ENCODE results near the gene SLC43A1. TPM values are rescaled to one million over a fixed set of nuclear protein-coding genes. Genes with fewer than 3 reads are reported as not detected.

The SLC43A1 gene
- total RNA-seq, 6 donors from 2014 or later: 7.1 to 72.3 (median 13.9) TPM

- Histone ChIP-seq H3K9me3 (no peaks in the 10 kb centered on the region), H3K4me3 (peak overlapping the region; percentile 13 to 56 (median 50)), H3K27me3 (peaks cover 0 to 38% (median 15%) of the 10 kb centered on the region in 4 donors), H3K27ac (peak overlapping the region in 1 of 4 donors; percentile 31), H3K36me3 (no peaks in the 10 kb centered on the region), H3K4me1 (peaks cover 39 to 44% (median 40%) of the 10 kb centered on the region in 4 donors)
- TF ChIP-seq POLR2A (IDR thresholded peaks at IDR 0.05) (no peak), CTCF (IDR thresholded peaks at IDR 0.05) (peak; percentile 54 to 88 (median 70))
- DNase-seq: peak; percentile 47 to 84
- peak in 1 of 2 donors; percentile 73 for ATAC-seq (ENCODE audit: low FRiP score in 2 of 2)
- WGBS, 2 donors: 1 to 2% methylated on average over 27 to 36 of the region's 44 CpGs
Observed at GRCh38 chr11:57458410-57459163, 56.9 kb downstream of the SLC43A1 start.

- Histone ChIP-seq H3K27ac (peak overlapping the region in 1 of 4 donors; percentile 31), H3K4me3 (peak overlapping the region; percentile 13 to 56 (median 50)), H3K27me3 (peaks cover 0 to 38% (median 15%) of the 10 kb centered on the region in 4 donors), H3K4me1 (peaks cover 39 to 45% (median 42%) of the 10 kb centered on the region in 4 donors), H3K36me3 (no peaks in the 10 kb centered on the region), H3K9me3 (no peaks in the 10 kb centered on the region)
- WGBS, 2 donors: 4% methylated on average over 14 of the region's 16 CpGs; no CpG with 5 or more reads in 1 of the 2 donors
- TF ChIP-seq EP300 (IDR thresholded peaks at IDR 0.05): no peak
- TF ChIP-seq POLR2A (IDR thresholded peaks at IDR 0.05): no peak
- no peak for TF ChIP-seq CTCF (IDR thresholded peaks at IDR 0.05)
- no peak for TF ChIP-seq POLR2AphosphoS5 (IDR thresholded peaks at IDR 0.05)
- DNase-seq (no peak), ATAC-seq (ENCODE audit: low FRiP score in 2 of 2) (peak in 1 of 2 donors; percentile 0)
Observed at GRCh38 chr11:57458060-57458409, 57.5 kb downstream of the SLC43A1 start.

DNA sequence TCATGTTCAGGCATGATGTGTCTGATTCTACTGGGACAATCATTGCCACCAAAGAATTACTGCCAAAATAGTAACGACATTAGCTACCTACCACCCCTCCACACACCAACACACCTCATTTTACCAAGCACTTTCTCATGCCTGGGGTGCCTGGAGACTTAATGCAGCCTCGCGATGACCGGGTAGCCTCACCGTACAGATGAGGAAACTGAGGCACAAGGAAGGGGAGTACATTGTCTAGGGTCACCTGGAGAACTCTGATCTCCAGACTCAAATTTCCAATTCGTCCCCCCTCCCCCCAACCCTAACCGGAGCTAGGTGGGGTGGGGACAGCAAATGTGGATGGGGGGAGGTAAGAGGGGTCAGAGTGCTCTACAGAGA is 57.9 kb downstream of the SLC43A1 start:
- peaks cover 39 to 46% (median 42%) of the 10 kb centered on the region in 4 donors for H3K4me1 ChIP-seq
- WGBS, 2 donors: 4 to 13% methylated on average over 7 of the region's 7 CpGs
- TF ChIP-seq EP300 (IDR thresholded peaks at IDR 0.05): no peak
- no peak for TF ChIP-seq POLR2A (IDR thresholded peaks at IDR 0.05)
- no peak for TF ChIP-seq CTCF (IDR thresholded peaks at IDR 0.05)
- no peak for TF ChIP-seq POLR2AphosphoS5 (IDR thresholded peaks at IDR 0.05)
- DNase-seq: no peak
- H3K9me3 ChIP-seq: no peaks in the 10 kb centered on the region
- H3K4me3 ChIP-seq: no peak overlapping the region
- H3K36me3 ChIP-seq: no peaks in the 10 kb centered on the region
- H3K27ac ChIP-seq: no peak overlapping the region
- H3K27me3 ChIP-seq: peaks cover 0 to 38% (median 15%) of the 10 kb centered on the region in 4 donors
- no peak for ATAC-seq (ENCODE audit: low FRiP score in 2 of 2)

DNA sequence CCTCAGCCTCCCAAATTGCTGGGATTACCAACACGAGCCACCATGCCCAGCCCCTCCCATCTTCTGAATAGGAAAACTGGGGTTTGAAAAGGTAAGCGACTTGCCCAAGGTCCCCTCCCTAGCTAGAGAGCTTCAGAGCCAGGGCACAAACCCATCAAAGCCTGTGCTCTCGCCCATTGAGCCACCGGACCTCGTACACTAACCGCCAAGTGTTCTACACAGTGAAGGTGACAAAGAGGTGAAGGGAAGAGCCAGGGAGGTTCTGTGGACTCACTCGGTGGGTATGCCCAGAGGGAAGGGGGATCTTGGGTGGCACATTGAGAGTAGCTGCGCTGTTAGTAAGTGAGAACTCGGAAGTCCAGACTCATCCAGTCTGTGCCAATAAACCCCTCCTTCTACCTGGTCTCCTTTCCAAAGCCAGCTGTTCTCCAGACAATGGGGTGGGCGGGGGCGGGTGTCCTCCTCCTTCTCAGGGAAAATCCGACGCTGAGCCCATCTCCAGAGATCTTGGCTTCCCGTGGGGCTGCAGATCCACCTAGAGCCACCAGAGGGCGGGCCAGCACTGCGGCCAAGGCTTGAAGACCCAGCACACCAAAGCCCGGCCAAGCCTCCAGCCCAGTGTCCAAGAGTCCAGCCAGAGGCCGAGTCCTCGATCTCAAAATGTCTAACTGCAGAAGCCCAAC is 58.4 kb downstream of the SLC43A1 start:
- WGBS, 2 donors: 12 to 30% methylated on average over 9 to 19 of the region's 19 CpGs
- Histone ChIP-seq H3K27ac (no peak overlapping the region), H3K36me3 (no peaks in the 10 kb centered on the region), H3K9me3 (no peaks in the 10 kb centered on the region), H3K4me1 (peaks cover 39 to 46% (median 42%) of the 10 kb centered on the region in 4 donors), H3K27me3 (peaks cover 0 to 38% (median 15%) of the 10 kb centered on the region in 4 donors), H3K4me3 (no peak overlapping the region)
- peak; percentile 92 to 94 for DNase-seq
- TF ChIP-seq CTCF (IDR thresholded peaks at IDR 0.05) (peak; percentile 94 to 99 (median 97)), POLR2AphosphoS5 (IDR thresholded peaks at IDR 0.05) (no peak)
- peak; percentile 92 to 93 for ATAC-seq (ENCODE audit: low FRiP score in 2 of 2)
